Measurements from ENCODE around the gene VAMP4.

Gene VAMP4

DNA sequence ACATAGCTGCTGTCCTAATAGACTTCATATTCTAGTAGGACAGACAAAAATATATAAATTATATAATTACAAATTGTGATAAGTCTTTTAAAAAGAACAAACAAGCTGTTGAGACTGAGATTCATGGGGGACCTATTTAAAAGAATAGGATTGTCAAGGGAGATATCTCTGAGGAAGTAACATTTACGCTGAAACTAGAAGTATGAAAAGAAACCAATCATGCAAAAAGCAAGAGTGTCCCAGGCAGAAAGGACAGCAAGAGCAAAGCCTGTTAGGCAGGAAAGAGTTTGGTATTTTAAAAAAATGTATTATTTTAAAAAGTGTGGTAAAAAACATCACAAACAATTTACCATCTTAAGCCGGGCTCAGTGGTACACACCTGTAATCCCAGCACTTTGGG, 30.4 kb upstream of the VAMP4 start:
- Histone ChIP-seq H3K27me3 (ENCODE audit: control insufficient read depth, insufficient read depth, low read length) (no peaks in the 10 kb centered on the region), H3K9me3 (ENCODE audit: control insufficient read depth, insufficient read depth, low read length) (no peaks in the 10 kb centered on the region), H3K4me1 (ENCODE audit: control insufficient read depth, insufficient read depth, low read length) (0 out of 2 replicates have a peak, but pooled peaks cover 4% of the 10 kb centered on the region), H3K4me3 (ENCODE audit: low read depth, low read length) (no peak overlapping the region), H3K9ac (ENCODE audit: low read depth, low read length) (no peak overlapping the region), H3K27ac (ENCODE audit: low read depth, low read length) (no peak overlapping the region), H3K36me3 (ENCODE audit: control insufficient read depth, insufficient read depth, low read length) (no peaks in the 10 kb centered on the region)

DNA sequence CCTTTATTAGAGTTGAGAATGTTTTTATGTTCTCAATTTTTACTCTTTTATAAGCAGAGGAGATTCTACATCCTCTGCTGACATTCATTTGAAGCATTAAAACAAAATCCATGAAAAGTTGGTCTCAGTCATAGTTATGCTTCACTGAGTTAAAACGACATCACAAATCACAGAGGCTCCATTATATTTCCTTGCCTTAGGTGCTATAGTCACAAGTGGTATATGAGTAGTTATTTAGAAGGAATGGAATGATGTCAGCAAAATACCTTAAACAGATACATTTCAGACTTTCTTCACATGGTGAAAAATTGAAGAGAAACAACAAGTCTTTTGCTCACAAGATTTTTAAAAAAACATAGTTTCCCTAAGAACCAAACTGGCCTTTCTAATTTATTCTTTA, 27.9 kb upstream of the VAMP4 start:
- Histone ChIP-seq H3K27me3 (ENCODE audit: control insufficient read depth, insufficient read depth, low read length) (no peaks in the 10 kb centered on the region), H3K36me3 (ENCODE audit: control insufficient read depth, insufficient read depth, low read length) (no peaks in the 10 kb centered on the region), H3K27ac (ENCODE audit: low read depth, low read length) (no peak overlapping the region), H3K4me3 (ENCODE audit: low read depth, low read length) (no peak overlapping the region), H3K9me3 (ENCODE audit: control insufficient read depth, insufficient read depth, low read length) (no peaks in the 10 kb centered on the region), H3K9ac (ENCODE audit: low read depth, low read length) (no peak overlapping the region), H3K4me1 (ENCODE audit: control insufficient read depth, insufficient read depth, low read length) (0 out of 2 replicates have a peak, but pooled peaks cover 4% of the 10 kb centered on the region)

DNA sequence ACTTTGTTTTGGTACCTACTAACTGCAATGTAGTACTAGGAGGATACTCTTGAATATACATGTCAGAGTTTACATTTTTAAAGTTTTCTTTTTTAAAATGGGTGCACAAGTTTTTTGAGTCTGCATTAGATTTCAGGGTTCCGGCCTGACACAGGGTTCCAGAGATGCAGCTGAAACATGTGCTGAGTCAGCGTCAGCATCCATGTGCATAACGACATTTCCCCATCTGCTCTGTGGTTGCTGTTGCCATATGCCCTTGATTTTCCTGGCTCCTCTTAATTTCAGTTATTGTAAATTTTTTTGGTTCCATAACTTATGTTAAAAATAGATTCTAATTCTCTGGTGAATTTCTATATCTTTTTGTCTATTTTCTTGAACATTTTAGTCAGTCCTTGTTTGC, 27.3 kb upstream of the VAMP4 start:
- 0 out of 2 replicates have a peak, but pooled peaks cover 4% of the 10 kb centered on the region for H3K4me1 ChIP-seq (ENCODE audit: control insufficient read depth, insufficient read depth, low read length)
- no peaks in the 10 kb centered on the region for H3K27me3 ChIP-seq (ENCODE audit: control insufficient read depth, insufficient read depth, low read length)
- H3K27ac ChIP-seq (ENCODE audit: low read depth, low read length), result no peak overlapping the region
- no peaks in the 10 kb centered on the region for H3K36me3 ChIP-seq (ENCODE audit: control insufficient read depth, insufficient read depth, low read length)
- H3K9me3 ChIP-seq (ENCODE audit: control insufficient read depth, insufficient read depth, low read length), result no peaks in the 10 kb centered on the region
- H3K9ac ChIP-seq (ENCODE audit: low read depth, low read length), result no peak overlapping the region
- H3K4me3 ChIP-seq (ENCODE audit: low read depth, low read length), result no peak overlapping the region

DNA sequence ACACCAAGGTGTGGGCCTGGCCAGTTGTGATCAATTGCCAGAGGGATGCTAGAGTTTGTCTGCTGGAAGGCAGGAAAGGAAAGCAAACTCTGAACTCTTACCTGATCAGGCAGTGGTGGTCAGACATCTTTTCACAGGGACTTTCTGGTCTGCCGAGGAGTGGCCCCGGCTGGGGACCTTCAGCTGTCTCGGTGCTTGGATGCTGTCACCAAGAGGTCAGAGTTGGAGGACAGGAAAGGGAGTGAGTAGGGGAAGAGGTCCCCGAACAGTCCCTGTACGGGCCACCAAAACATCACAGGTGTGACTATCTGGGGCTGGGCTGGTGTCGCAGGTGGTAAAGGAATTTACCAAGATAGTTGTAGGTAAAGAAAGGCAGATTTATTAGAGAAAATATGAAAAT, 21.9 kb upstream of the VAMP4 start:
- Histone ChIP-seq H3K27me3 (ENCODE audit: control insufficient read depth, insufficient read depth, low read length) (no peaks in the 10 kb centered on the region), H3K9ac (ENCODE audit: low read depth, low read length) (no peak overlapping the region), H3K4me3 (ENCODE audit: low read depth, low read length) (no peak overlapping the region), H3K27ac (ENCODE audit: low read depth, low read length) (no peak overlapping the region), H3K36me3 (ENCODE audit: control insufficient read depth, insufficient read depth, low read length) (no peaks in the 10 kb centered on the region), H3K9me3 (ENCODE audit: control insufficient read depth, insufficient read depth, low read length) (no peaks in the 10 kb centered on the region), H3K4me1 (ENCODE audit: control insufficient read depth, insufficient read depth, low read length) (0 out of 2 replicates have a peak, but pooled peaks cover 4% of the 10 kb centered on the region)

DNA sequence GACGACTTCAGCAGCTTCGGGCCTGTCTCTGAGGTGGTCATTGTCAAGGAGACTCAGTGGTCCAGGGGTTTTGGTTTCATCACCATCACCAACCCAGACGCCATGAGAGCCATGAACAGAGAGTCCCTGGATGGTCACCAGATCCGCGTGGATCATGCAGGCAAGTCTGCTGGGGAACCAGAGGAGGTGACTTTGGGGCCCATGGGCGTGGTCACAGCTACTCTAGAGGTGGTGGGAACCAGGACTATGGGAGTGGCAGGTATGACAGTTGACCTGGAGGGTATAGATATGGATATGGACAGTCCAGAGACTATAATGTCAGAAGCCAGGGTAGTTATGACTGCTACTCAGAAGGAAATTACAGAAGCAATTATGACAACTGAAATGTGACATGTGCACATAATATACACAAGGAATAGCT, 20.3 kb upstream of the VAMP4 start:
- Histone ChIP-seq H3K4me3 (ENCODE audit: low read depth, low read length) (no peak overlapping the region), H3K9me3 (ENCODE audit: control insufficient read depth, insufficient read depth, low read length) (peaks cover 3% of the 10 kb centered on the region; the same call in 1 of the 2 replicates), H3K36me3 (ENCODE audit: control insufficient read depth, insufficient read depth, low read length) (no peaks in the 10 kb centered on the region), H3K27me3 (ENCODE audit: control insufficient read depth, insufficient read depth, low read length) (no peaks in the 10 kb centered on the region), H3K4me1 (ENCODE audit: control insufficient read depth, insufficient read depth, low read length) (no peaks in the 10 kb centered on the region), H3K9ac (ENCODE audit: low read depth, low read length) (no peak overlapping the region), H3K27ac (ENCODE audit: low read depth, low read length) (no peak overlapping the region)

DNA sequence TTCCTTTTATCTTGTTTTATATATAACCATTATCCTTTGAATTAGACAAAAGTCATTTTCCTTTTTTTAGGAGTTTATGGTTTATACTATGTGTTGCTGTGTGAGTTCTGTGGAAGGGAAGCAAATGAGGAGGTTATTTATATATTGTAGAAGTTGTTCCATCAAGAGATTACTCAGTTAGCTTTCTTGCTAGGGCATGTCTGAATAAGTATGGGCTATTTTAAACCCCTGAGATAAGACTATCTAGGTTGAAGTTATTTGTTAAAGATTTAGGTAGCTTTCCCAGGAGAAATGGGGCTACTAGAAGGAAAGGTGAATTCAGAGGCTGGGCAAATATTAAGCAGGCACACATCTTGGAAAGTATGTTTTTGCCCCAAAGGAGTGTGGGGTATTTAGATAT, 16.1 kb upstream of the VAMP4 start:
- H3K9me3 ChIP-seq (ENCODE audit: control insufficient read depth, insufficient read depth, low read length), result peaks cover 6% of the 10 kb centered on the region; the same call in 1 of the 2 replicates
- H3K4me3 ChIP-seq (ENCODE audit: low read depth, low read length), result no peak overlapping the region
- no peaks in the 10 kb centered on the region for H3K36me3 ChIP-seq (ENCODE audit: control insufficient read depth, insufficient read depth, low read length)
- H3K9ac ChIP-seq (ENCODE audit: low read depth, low read length), result no peak overlapping the region
- H3K4me1 ChIP-seq (ENCODE audit: control insufficient read depth, insufficient read depth, low read length), result peaks cover 16% of the 10 kb centered on the region
- H3K27ac ChIP-seq (ENCODE audit: low read depth, low read length), result no peak overlapping the region
- no peaks in the 10 kb centered on the region for H3K27me3 ChIP-seq (ENCODE audit: control insufficient read depth, insufficient read depth, low read length)

DNA sequence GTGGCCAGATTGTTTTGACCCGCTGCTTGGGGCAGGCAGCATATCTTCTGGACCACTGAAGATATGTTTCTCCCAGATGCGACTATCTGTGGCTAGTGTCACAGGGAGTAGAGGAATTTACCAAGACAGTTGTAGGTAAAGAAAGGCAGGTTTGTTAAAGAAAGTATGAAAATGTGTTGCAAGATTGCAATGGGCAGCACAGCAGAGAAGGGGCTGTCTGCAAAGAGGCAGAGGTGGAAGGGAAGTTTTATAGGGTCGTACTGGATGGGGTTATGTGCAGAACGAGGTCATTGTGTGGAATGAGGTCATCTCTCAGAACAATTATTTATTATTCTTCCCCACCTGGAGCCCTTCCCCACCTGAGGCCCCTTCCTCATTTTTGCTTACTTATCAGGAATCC, 15.0 kb upstream of the VAMP4 start:
- Histone ChIP-seq H3K27me3 (ENCODE audit: control insufficient read depth, insufficient read depth, low read length) (no peaks in the 10 kb centered on the region), H3K9ac (ENCODE audit: low read depth, low read length) (no peak overlapping the region), H3K27ac (ENCODE audit: low read depth, low read length) (no peak overlapping the region), H3K9me3 (ENCODE audit: control insufficient read depth, insufficient read depth, low read length) (peaks cover 6% of the 10 kb centered on the region; the same call in 1 of the 2 replicates), H3K4me3 (ENCODE audit: low read depth, low read length) (no peak overlapping the region), H3K36me3 (ENCODE audit: control insufficient read depth, insufficient read depth, low read length) (no peaks in the 10 kb centered on the region), H3K4me1 (ENCODE audit: control insufficient read depth, insufficient read depth, low read length) (peaks cover 16% of the 10 kb centered on the region)

DNA sequence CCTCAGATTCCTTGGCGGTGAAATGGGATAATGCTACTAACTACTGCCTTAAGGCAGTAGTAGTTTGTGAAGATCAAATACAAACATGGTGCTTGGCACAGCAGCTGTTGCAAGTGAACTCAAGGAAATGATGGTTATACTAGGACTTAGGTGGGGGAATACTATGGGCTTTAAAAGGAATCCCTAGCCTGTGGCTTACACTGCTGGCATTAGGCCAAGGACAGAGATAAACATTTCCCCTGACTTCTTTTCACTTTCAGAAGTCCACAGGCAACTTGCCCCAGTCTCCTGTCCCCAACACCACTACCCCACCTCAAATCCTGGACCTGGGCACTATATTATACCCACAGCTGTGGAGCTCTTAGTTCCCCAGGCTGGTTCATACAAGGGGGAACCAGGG, 13.1 kb upstream of the VAMP4 start:
- H3K36me3 ChIP-seq (ENCODE audit: control insufficient read depth, insufficient read depth, low read length), result no peaks in the 10 kb centered on the region
- no peak overlapping the region for H3K9ac ChIP-seq (ENCODE audit: low read depth, low read length)
- peaks cover 6% of the 10 kb centered on the region; the same call in 1 of the 2 replicates for H3K9me3 ChIP-seq (ENCODE audit: control insufficient read depth, insufficient read depth, low read length)
- no peaks in the 10 kb centered on the region for H3K27me3 ChIP-seq (ENCODE audit: control insufficient read depth, insufficient read depth, low read length)
- no peak overlapping the region for H3K4me3 ChIP-seq (ENCODE audit: low read depth, low read length)
- H3K4me1 ChIP-seq (ENCODE audit: control insufficient read depth, insufficient read depth, low read length), result peaks cover 16% of the 10 kb centered on the region
- H3K27ac ChIP-seq (ENCODE audit: low read depth, low read length), result no peak overlapping the region

DNA sequence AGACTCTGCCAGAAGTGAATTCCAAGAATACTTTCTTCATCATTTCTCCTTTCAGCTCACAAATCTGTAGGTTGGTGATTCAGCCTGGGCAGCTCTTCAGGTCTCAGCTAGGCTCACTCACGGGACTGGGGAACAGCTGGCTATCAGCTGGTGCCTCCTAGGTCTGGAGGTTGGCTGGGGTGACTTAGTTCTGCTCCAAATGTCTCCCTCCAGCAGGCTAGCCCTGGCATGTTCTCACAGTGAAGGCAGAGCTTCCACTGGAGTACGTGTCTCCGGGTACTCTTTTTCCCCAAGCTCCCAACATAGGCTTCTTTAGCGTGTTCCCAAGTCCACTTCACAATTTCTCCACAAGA, 12.5 kb upstream of the VAMP4 start:
- no peaks in the 10 kb centered on the region for H3K27me3 ChIP-seq (ENCODE audit: control insufficient read depth, insufficient read depth, low read length)
- no peak overlapping the region for H3K9ac ChIP-seq (ENCODE audit: low read depth, low read length)
- H3K9me3 ChIP-seq (ENCODE audit: control insufficient read depth, insufficient read depth, low read length), result peaks cover 6% of the 10 kb centered on the region; the same call in 1 of the 2 replicates
- H3K36me3 ChIP-seq (ENCODE audit: control insufficient read depth, insufficient read depth, low read length), result no peaks in the 10 kb centered on the region
- H3K4me3 ChIP-seq (ENCODE audit: low read depth, low read length), result no peak overlapping the region
- H3K27ac ChIP-seq (ENCODE audit: low read depth, low read length), result no peak overlapping the region
- H3K4me1 ChIP-seq (ENCODE audit: control insufficient read depth, insufficient read depth, low read length), result peaks cover 16% of the 10 kb centered on the region

DNA sequence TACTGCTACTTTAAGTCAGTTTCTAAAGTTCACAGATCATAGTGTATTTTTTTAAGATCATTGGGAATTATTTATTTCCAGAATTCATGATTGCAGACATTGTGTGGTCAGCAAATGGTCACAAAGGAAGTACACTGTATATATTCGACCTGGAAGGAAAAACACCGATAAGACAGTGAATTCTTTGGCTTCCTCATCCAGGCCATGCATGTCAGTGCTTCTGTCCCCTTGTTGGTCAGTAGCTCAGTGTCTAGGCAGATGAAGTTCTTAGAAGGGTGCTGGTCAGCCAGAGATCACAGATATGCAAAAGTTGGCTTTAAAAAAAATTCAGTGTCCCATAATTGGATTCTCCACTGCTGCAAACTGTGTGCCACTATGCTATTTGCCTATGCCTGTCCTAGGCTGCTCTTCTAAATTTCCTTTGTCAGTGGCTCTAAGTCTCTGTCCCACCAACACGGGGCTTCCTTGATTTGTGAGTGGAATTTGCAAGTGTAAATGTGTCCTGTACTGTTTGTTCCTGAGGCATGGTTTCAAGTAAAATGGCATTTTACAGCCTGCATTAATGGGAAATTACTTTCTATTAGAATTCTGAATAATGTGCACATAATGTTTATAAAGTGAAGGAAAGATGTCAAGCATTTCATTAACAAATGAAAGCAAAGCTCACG, 12.0 kb upstream of the VAMP4 start:
- Histone ChIP-seq H3K9ac (ENCODE audit: low read depth, low read length) (no peak overlapping the region), H3K27ac (ENCODE audit: low read depth, low read length) (no peak overlapping the region)

DNA sequence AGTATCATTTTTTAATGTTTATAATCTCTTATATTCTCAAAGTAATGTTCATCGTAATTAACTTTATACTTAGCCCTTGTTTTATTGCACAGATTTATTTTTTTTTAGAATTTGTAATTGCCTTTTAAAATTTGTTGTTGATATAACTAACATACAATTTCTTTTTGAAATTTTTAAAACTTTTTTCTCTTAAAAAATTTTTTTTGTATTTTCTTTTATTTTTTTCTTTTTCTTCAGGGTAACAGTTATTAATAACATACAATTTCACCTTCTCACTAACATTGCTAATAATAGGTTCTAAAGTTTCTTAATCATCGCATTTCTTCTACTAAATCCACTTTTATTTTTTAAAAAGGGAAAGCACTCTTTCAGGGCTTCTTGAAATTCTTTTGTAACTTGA, 11.3 kb upstream of the VAMP4 start:
- no peaks in the 10 kb centered on the region for H3K27me3 ChIP-seq (ENCODE audit: control insufficient read depth, insufficient read depth, low read length)
- H3K9ac ChIP-seq (ENCODE audit: low read depth, low read length), result no peak overlapping the region
- H3K9me3 ChIP-seq (ENCODE audit: control insufficient read depth, insufficient read depth, low read length), result peaks cover 6% of the 10 kb centered on the region; the same call in 1 of the 2 replicates
- H3K4me3 ChIP-seq (ENCODE audit: low read depth, low read length), result no peak overlapping the region
- H3K4me1 ChIP-seq (ENCODE audit: control insufficient read depth, insufficient read depth, low read length), result peaks cover 16% of the 10 kb centered on the region
- no peaks in the 10 kb centered on the region for H3K36me3 ChIP-seq (ENCODE audit: control insufficient read depth, insufficient read depth, low read length)
- H3K27ac ChIP-seq (ENCODE audit: low read depth, low read length), result no peak overlapping the region

More for the DNA sequence above, 12.0 kb upstream of the VAMP4 start:
- Histone ChIP-seq H3K4me1 (ENCODE audit: control insufficient read depth, insufficient read depth, low read length) (peaks cover 16% of the 10 kb centered on the region), H3K4me3 (ENCODE audit: low read depth, low read length) (no peak overlapping the region), H3K36me3 (ENCODE audit: control insufficient read depth, insufficient read depth, low read length) (no peaks in the 10 kb centered on the region), H3K9me3 (ENCODE audit: control insufficient read depth, insufficient read depth, low read length) (peaks cover 6% of the 10 kb centered on the region; the same call in 1 of the 2 replicates), H3K27me3 (ENCODE audit: control insufficient read depth, insufficient read depth, low read length) (no peaks in the 10 kb centered on the region)

Measured in HUES48 (cell line).